Measurements from ENCODE around the gene DNAI2. TPM values are rescaled to one million over a fixed set of nuclear protein-coding genes. Genes with fewer than 3 reads are reported as not detected.
"Not testable (repeated sequence)": the region's sequence is repeated elsewhere in the genome, so short reads cannot be mapped to it uniquely, and the experiment has no call there.

Gene DNAI2
- total RNA-seq, 1 donor from 2014 or later, result 0.18 TPM

DNA sequence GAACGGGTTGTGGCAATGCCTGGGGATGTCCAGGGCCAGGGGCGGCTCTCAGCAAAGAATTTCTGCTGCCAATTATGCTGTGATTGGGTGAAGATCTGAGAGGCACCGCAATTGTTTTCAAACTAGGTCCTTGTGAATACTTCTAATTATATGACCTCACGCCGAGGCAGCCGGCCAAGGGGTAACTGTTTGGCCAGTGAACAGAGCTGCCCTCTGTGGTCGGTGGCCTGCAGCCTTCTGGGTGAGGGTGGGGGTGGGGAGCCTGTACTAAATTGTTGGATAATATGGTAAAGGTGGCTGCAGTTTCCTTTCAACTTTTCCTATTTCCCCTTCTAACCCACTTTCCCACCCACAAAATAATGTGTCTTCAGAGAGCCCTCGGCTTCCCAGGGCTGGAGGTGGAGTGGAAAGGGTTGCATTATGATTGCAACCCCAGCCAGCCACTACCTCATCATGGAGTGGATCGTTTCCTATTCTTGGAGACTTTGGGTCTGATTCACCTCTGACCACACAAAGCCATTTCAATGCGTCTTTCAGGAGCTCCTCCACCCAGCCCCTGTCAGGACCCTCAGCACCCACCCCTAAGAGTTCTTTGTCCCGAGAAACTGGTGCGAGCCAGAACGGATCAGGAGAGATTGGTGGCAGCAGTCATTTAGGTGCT is 2.0 kb upstream of the DNAI2 start:
- Mint-ChIP-seq H3K36me3 (ENCODE audit: low read depth) (no peaks in the 10 kb centered on the region), H3K27ac (no peak overlapping the region), H3K27me3 (ENCODE audit: insufficient read depth) (peaks cover 26% of the 10 kb centered on the region), H3K9me3 (peaks cover 2% of the 10 kb centered on the region), H3K4me1 (ENCODE audit: low read depth) (peaks cover 16% of the 10 kb centered on the region), H3K4me3 (no peak overlapping the region)
- intact Hi-C loops (cut with micrococcal nuclease), result no loop called here
- DNase-seq (ENCODE audit: low spot score), result no peak

DNA sequence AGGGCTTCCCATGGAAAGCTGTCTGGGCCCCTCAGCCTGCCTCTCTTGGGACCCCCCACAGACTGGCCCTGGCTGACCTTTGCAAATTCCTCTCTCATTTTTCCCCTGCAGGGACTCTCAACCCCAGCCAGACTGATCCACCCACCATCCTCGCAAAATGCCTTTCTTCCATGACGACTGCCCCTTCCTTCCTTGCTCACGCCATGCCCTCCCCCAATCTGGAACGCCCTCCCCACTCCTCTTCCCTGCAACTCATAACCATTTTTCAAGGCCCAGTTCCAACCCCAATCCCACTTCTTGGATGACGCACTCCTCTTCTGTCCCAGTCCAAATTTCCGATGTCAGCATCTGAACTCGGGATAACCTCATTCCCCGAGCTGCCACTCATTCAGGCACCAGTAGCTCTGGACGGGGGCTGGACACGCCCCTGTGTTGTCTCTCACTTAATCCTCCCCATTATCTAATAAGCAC is 1.3 kb upstream of the DNAI2 start:
- intact Hi-C loops (cut with micrococcal nuclease), result no loop called here
- Mint-ChIP-seq H3K27ac (no peak overlapping the region), H3K4me3 (peak overlapping the region; percentile 17), H3K27me3 (ENCODE audit: insufficient read depth) (peaks cover 22% of the 10 kb centered on the region), H3K36me3 (ENCODE audit: low read depth) (no peaks in the 10 kb centered on the region), H3K4me1 (ENCODE audit: low read depth) (peaks cover 16% of the 10 kb centered on the region), H3K9me3 (no peaks in the 10 kb centered on the region)
- DNase-seq (ENCODE audit: low spot score), result no peak

DNA sequence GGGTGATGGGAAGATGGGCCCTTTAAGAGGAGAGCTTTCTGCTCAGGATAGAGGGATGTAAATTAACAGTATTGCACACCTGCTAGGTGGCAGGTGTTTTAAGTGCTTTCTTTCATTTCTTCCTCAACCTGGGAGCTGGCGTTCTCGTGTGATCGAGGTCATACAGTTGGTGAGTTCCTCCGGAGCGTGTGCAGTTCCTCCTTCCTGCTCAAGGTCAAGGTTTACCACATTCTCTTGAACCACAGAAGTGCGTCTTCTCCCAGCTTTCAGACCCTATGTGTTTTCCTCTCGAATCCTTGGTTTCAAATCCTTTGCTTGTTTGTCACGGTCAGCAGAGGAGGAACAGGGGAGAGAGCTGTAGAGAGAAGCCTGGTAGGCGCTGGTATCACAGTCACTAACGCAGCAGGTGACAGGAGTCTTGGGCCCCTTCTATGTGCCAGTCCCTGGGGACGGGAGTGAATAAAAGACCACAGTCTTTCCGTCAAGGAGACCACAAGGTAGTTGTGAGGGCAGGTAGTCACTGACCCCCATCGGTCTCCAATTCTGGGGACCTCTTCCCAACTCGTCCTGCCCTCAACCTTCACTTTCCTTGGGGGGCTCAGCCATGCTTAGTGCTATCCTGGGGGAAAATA is 791 bp downstream of the DNAI2 start:
- Mint-ChIP-seq H3K27ac (no peak overlapping the region), H3K36me3 (ENCODE audit: low read depth) (no peaks in the 10 kb centered on the region), H3K4me1 (ENCODE audit: low read depth) (peaks cover 19% of the 10 kb centered on the region), H3K4me3 (no peak overlapping the region), H3K9me3 (no peaks in the 10 kb centered on the region), H3K27me3 (ENCODE audit: insufficient read depth) (peaks cover 17% of the 10 kb centered on the region)
- DNase-seq (ENCODE audit: low spot score), result no peak
- intact Hi-C loops (cut with micrococcal nuclease), result no loop called here

DNA sequence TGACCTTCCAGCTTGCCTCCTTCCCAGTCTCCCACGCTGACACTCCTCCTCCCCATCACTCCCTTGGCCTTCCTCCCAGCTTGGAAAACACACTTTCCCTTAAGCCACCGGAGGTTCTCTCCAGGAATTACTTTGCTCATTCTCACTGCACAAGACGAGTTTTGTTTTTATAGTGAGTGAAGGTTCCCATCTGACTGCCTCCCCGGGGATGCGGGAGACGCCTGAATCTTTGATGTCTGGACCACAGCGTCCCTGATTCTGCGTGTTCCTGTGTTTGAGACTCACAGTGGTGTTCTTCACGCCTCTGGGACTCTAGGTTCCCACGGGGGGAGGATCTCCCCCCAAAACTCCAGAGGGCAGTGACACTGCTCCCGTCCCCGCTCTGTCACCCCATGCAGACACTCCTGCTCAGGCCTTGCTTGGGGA is 2.0 kb downstream of the DNAI2 start:
- intact Hi-C loops (cut with micrococcal nuclease), result no loop called here
- H3K4me3 Mint-ChIP-seq, result no peak overlapping the region
- H3K36me3 Mint-ChIP-seq (ENCODE audit: low read depth), result no peaks in the 10 kb centered on the region
- H3K9me3 Mint-ChIP-seq, result no peaks in the 10 kb centered on the region
- no peak for DNase-seq (ENCODE audit: low spot score)
- peaks cover 11% of the 10 kb centered on the region for H3K27me3 Mint-ChIP-seq (ENCODE audit: insufficient read depth)
- H3K27ac Mint-ChIP-seq, result no peak overlapping the region
- peaks cover 30% of the 10 kb centered on the region for H3K4me1 Mint-ChIP-seq (ENCODE audit: low read depth)

DNA sequence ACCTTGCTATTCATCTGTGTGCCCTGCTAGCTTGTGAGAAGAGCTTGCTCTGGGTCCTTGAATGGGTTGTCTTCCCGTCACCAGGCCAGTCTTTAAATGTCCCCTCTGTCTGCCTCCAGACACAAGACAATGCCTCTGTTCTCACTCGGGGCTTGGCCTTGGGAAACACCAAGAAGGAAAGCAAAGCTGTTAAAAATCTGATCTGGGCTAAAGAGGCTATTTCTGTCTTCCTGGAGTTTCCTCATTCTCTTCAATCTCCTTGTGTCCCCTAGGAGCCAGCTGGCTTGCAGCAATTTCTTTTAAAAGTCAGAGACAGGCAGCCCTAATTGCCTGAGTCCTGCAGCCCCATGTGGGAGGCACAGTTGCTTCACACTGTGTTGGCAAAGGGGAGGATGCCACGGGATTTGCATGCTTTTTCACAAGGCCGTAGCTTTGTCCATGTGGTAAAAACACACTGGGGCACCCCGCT is 2.5 kb downstream of the DNAI2 start:
- Mint-ChIP-seq H3K27me3 (ENCODE audit: insufficient read depth) (peaks cover 10% of the 10 kb centered on the region), H3K4me3 (no peak overlapping the region), H3K36me3 (ENCODE audit: low read depth) (no peaks in the 10 kb centered on the region), H3K9me3 (no peaks in the 10 kb centered on the region), H3K4me1 (ENCODE audit: low read depth) (peaks cover 30% of the 10 kb centered on the region), H3K27ac (no peak overlapping the region)
- no peak for DNase-seq (ENCODE audit: low spot score)
- intact Hi-C loops (cut with micrococcal nuclease), result no loop called here

DNA sequence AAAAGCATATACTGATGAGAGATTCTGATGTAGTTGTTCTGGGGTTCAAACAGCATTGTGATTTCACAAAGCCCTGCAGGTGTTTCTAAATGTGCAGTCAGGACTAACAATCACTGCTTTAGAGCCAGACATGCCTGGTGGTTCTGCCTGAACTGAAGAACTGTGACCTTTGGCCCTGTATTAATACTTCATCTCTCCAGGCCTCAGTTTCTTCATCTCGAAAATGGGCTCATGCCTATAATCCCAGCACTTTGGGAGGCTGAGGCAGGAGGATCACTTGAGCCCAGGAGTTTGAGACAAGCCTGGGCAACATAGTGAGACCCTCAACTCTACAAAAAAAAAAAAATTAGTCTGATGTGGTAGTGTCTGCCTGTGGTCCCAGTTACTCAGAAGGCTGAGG is 3.9 kb downstream of the DNAI2 start:
- Mint-ChIP-seq H3K36me3 (ENCODE audit: low read depth) (no peaks in the 10 kb centered on the region), H3K9me3 (no peaks in the 10 kb centered on the region), H3K4me1 (ENCODE audit: low read depth) (peaks cover 38% of the 10 kb centered on the region), H3K27ac (no peak overlapping the region), H3K27me3 (ENCODE audit: insufficient read depth) (peaks cover 9% of the 10 kb centered on the region), H3K4me3 (no peak overlapping the region)
- DNase-seq (ENCODE audit: low spot score), result no peak
- intact Hi-C loops (cut with micrococcal nuclease), result no loop called here

DNA sequence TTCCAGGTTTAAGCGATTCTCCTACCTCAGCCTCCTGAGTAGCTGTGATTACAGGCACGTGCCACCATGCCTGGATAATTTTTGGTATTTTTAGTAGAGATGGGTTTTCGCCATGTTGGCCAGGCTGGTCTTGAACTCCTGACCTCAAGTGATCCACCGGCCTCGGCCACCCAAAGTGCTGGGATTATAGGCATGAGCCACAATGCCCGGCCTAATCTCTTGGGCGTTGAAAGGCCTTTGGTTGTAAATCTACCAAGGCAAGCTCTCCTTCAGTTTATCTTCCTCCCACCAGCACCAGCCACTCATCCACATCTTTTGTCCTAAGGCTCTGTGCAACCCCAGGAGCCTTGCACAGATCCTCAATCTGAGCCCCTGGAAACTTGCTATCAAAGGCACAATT is 5.6 kb downstream of the DNAI2 start:
- H3K27me3 Mint-ChIP-seq (ENCODE audit: insufficient read depth); H3K36me3 Mint-ChIP-seq (ENCODE audit: low read depth); DNase-seq (ENCODE audit: low spot score); H3K9me3 Mint-ChIP-seq: not testable (repeated sequence)
- intact Hi-C loops (cut with micrococcal nuclease), result loop anchor here (5.0 kb wide), 1 partner anchor 233 kb away; no protein-coding TSS in a partner anchor
- Mint-ChIP-seq H3K27ac (peak overlapping the region; percentile 66), H3K4me3 (peak overlapping the region; percentile 4), H3K4me1 (ENCODE audit: low read depth) (peaks cover 34% of the 10 kb centered on the region)

DNA sequence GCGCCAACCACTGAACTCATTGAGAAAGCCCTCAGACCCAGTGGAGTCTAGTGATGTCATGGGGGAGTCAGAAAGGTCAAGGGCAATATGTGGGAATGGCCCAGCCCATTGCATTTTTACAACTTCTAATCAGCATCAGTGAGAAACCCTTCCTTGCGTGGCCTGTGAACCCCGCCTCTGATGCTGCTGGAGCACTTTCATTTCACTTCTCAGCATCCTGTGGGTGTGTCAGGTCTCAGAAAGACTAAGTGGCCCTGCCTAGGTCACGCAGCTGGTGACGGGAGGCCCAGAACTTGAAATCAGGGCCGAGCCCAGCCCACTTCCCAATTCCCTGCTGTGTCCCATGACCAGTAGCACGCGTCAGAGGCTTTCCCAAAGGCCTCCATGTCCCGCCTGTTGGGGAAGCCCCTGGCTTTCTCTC is 6.1 kb downstream of the DNAI2 start:
- Mint-ChIP-seq H3K27me3 (ENCODE audit: insufficient read depth) (no peaks in the 10 kb centered on the region), H3K36me3 (ENCODE audit: low read depth) (no peaks in the 10 kb centered on the region), H3K4me3 (peak overlapping the region; percentile 4), H3K9me3 (no peaks in the 10 kb centered on the region), H3K27ac (peak overlapping the region; percentile 66), H3K4me1 (ENCODE audit: low read depth) (peaks cover 34% of the 10 kb centered on the region)
- intact Hi-C loops (cut with micrococcal nuclease), result loop anchor here (5.0 kb wide), 1 partner anchor 232 kb away; no protein-coding TSS in a partner anchor
- peak; percentile 61 for DNase-seq (ENCODE audit: low spot score)

DNA sequence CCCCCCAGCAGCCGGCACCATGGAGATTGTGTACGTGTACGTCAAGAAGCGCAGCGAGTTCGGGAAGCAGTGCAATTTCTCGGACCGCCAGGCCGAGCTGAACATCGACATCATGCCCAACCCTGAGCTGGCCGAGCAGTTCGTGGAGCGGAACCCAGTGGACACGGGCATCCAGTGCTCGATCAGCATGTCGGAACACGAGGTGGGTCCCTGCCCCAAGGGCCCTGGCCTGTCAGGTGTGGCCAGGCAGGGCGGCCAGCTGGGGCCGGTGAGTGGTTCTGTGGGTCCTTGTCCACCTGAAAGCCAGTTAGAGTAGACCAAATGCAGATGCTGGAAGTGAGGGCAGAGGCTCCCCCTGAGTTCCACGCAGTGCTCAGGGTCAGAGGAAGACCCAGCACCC is 7.8 kb downstream of the DNAI2 start:
- DNase-seq (ENCODE audit: low spot score), result no peak
- H3K4me1 Mint-ChIP-seq (ENCODE audit: low read depth), result peaks cover 44% of the 10 kb centered on the region
- intact Hi-C loops (cut with micrococcal nuclease), result loop anchor here (2.0 to 5.0 kb wide), 2 partner anchors 71 to 231 kb away; no protein-coding TSS in a partner anchor

DNA sequence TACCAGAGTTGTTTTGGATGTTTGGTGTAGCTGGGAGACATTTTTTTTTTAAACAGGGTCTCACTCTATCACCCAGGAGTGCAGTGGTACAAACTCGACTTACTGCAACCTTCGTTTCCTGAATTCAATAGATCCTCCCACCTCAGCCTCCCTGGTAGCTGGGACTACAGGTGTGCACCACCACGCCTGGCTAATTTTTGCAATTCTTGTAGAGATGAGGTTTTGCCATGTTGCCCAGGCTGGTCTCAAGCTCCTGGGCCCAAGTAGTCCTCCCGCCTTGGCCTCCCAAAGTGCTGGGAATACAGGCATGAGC is 8.2 kb downstream of the DNAI2 start:
- intact Hi-C loops (cut with micrococcal nuclease), result loop anchor here (2.0 to 5.0 kb wide), 2 partner anchors 71 to 230 kb away; no protein-coding TSS in a partner anchor
- H3K27ac Mint-ChIP-seq, result peak overlapping the region; percentile 91
- not testable (repeated sequence) for H3K36me3 Mint-ChIP-seq (ENCODE audit: low read depth); H3K9me3 Mint-ChIP-seq; H3K27me3 Mint-ChIP-seq (ENCODE audit: insufficient read depth); DNase-seq (ENCODE audit: low spot score)
- H3K4me3 Mint-ChIP-seq, result peak overlapping the region; percentile 30
- H3K4me1 Mint-ChIP-seq (ENCODE audit: low read depth), result peaks cover 48% of the 10 kb centered on the region

More for the DNA sequence above, 7.8 kb downstream of the DNAI2 start:
- no peaks in the 10 kb centered on the region for H3K9me3 Mint-ChIP-seq
- H3K4me3 Mint-ChIP-seq, result no peak overlapping the region
- peak overlapping the region; percentile 91 for H3K27ac Mint-ChIP-seq
- H3K27me3 Mint-ChIP-seq (ENCODE audit: insufficient read depth), result peaks cover 2% of the 10 kb centered on the region
- H3K36me3 Mint-ChIP-seq (ENCODE audit: low read depth), result no peaks in the 10 kb centered on the region

DNA sequence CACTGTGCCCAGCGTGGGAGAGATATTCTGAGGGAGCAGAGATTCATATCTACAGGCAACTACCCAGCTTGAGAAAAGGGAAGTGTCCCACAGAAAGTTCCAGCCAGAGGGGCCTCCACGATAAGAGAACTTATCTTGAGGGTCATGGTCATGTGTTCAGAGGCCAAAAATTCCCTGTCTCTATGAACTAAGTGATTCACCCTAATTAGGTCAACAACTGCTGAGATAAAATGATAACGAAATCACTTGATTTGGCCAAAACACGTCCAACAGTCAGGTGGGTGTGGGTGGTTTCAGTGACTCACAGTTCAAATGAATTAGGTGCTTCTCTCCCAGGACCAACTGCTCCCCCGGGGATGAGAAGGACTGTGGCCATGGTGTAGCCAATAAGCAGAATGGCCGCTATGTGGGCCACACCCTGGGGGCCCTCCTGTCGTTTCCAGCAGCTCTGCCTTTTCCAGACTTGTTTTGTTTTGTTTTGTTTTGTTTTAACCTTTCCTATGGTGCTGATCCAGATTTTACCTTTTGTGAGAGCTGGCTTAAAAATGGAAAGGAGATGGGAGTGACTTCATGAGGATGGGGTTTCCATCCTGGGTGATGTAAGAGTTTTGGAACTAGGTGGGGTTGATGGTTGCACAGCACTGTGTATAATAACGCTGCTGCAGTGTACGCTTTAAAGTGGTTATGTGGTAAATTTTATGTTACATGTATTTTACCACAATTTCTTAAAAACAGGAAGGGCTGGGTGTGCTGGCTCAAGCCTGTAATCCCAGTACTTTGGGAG is 8.7 kb downstream of the DNAI2 start:
- DNase-seq (ENCODE audit: low spot score), result peak; percentile 36
- H3K4me1 Mint-ChIP-seq (ENCODE audit: low read depth), result peaks cover 49% of the 10 kb centered on the region
- no peaks in the 10 kb centered on the region for H3K9me3 Mint-ChIP-seq
- peak overlapping the region; percentile 41 for H3K4me3 Mint-ChIP-seq
- H3K36me3 Mint-ChIP-seq (ENCODE audit: low read depth), result no peaks in the 10 kb centered on the region
- intact Hi-C loops (cut with micrococcal nuclease), result loop anchor here (2.0 to 5.0 kb wide), 2 partner anchors 72 to 230 kb away; no protein-coding TSS in a partner anchor
- H3K27ac Mint-ChIP-seq, result peak overlapping the region; percentile 91
- peaks cover 2% of the 10 kb centered on the region for H3K27me3 Mint-ChIP-seq (ENCODE audit: insufficient read depth)

DNA sequence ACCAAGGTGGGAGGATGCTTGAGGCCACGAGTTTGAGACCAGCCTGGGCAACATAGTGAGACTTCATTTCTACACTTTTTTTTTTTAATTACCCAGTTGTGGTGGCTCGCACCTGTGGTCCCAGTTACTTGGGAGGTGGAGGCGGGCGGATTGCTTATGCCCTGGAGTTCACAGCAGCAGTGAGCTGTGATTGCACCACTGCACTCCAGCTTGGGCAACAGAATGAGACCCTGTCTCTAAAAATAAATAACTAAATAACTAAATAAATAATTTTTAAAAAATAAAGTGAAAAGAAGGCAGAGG is 9.3 kb downstream of the DNAI2 start:
- no peak for DNase-seq (ENCODE audit: low spot score)
- H3K4me1 Mint-ChIP-seq (ENCODE audit: low read depth), result peaks cover 51% of the 10 kb centered on the region
- H3K9me3 Mint-ChIP-seq, result no peaks in the 10 kb centered on the region
- peaks cover 2% of the 10 kb centered on the region for H3K27me3 Mint-ChIP-seq (ENCODE audit: insufficient read depth)
- peak overlapping the region; percentile 91 for H3K27ac Mint-ChIP-seq
- H3K4me3 Mint-ChIP-seq, result no peak overlapping the region
- no peaks in the 10 kb centered on the region for H3K36me3 Mint-ChIP-seq (ENCODE audit: low read depth)
- intact Hi-C loops (cut with micrococcal nuclease), result loop anchor here (2.0 to 5.0 kb wide), 2 partner anchors 73 to 229 kb away; no protein-coding TSS in a partner anchor
